Natural killer cell (primary cell): ENCODE data around the gene CHSY1. TPM values are rescaled to one million over a fixed set of nuclear protein-coding genes. Genes with fewer than 3 reads are reported as not detected.

ENCODE experiments used
- ATAC-seq, 3 donors: fragments of 150-1000 bp in 2 of 3; fragments of 200-7000 bp in 1 of 3; cut with Tn5 transposase; 1 replicate in 1 of 3; 2 replicates in 2 of 3; pipeline ENCODE4 v1.10.0; 2021; ENCODE audit warnings: mild to moderate bottlenecking in 2 of 3, moderate library complexity in 2 of 3
- DNase-seq, 2 donors: peaks; one replicate each; pipeline versions ENCODE4 v3.0.0 to v3.0.0-alpha.2; 2013 to 2021; ENCODE audit warnings: mixed read lengths in 1 of 2
- H3K27ac ChIP-seq: one replicate; pipeline ENCODE4 v1.5.1; 2013; ENCODE audit warnings: mild to moderate bottlenecking, low read length
- H3K27me3 ChIP-seq: one replicate; pipeline ENCODE4 v1.6.1; 2013; ENCODE audit warnings: low read length; ENCODE audit not compliant: control insufficient read depth, insufficient read depth
- H3K36me3 ChIP-seq: one replicate; pipeline ENCODE4 v1.6.1; 2013; ENCODE audit warnings: low read length; ENCODE audit not compliant: control insufficient read depth, insufficient read depth
- H3K4me1 ChIP-seq: one replicate; pipeline ENCODE4 v1.6.1; 2013; ENCODE audit warnings: low read length; ENCODE audit not compliant: control insufficient read depth, insufficient read depth
- H3K4me3 ChIP-seq: one replicate; pipeline ENCODE4 v1.5.1; 2013; ENCODE audit warnings: low read length
- H3K9me3 ChIP-seq: one replicate; pipeline ENCODE4 v1.6.1; 2013; ENCODE audit warnings: low read length; ENCODE audit not compliant: control insufficient read depth, insufficient read depth
- H3K27ac Mint-ChIP-seq, 2 donors: one replicate each; pipeline ENCODE4 v1.8.0; 2022; ENCODE audit warnings: mild to moderate bottlenecking in 2 of 2, mixed read lengths in 2 of 2, moderate library complexity in 1 of 2
- H3K27me3 Mint-ChIP-seq, 2 donors: one replicate each; pipeline ENCODE4 v1.8.0; 2022; ENCODE audit warnings: low read depth in 2 of 2, mixed read lengths in 2 of 2
- H3K36me3 Mint-ChIP-seq: one replicate; pipeline ENCODE4 v1.8.0; 2022; ENCODE audit warnings: mixed read lengths
- H3K4me1 Mint-ChIP-seq, 2 donors: one replicate each; pipeline ENCODE4 v1.8.0; 2022; ENCODE audit warnings: mixed read lengths in 2 of 2
- H3K4me3 Mint-ChIP-seq: one replicate; pipeline ENCODE4 v1.8.0; 2022; ENCODE audit warnings: mild to moderate bottlenecking, moderate library complexity, mixed read lengths
- H3K9me3 Mint-ChIP-seq, 2 donors: one replicate each; pipeline ENCODE4 v1.8.0; 2022; ENCODE audit warnings: mixed read lengths in 2 of 2
- CTCF ChIP-seq: fragments of 200-600 bp; IDR thresholded peaks from one replicate; pipeline ENCODE4 v1.8.0; 2022; ENCODE audit warnings: antibody characterized with exemption
- WGBS: methylation state at CpG from one replicate; pipeline ENCODE4 v1.1.7; 2013; ENCODE audit warnings: missing lambda C conversion rate; ENCODE audit not compliant: insufficient coverage; 5-methylcytosine and 5-hydroxymethylcytosine counted together
- intact Hi-C: fragments of 100-400 bp; cut with micrococcal nuclease; formaldehyde crosslinking; loops from one replicate; pipeline ENCODE4 v1.14.2; 2022
- total RNA-seq, 4 donors: library from RNA; stranded (reverse); fragments of 120-200 nt in 1 of 4; gene quantifications; one replicate each; pipeline versions ENCODE4 v1.2.3 to v1.2.4, GENCODE V29; 2013 to 2022

The CHSY1 gene
- total RNA-seq, 3 donors from 2014 or later (not counting 1 experiment from before 2014, with no cell fraction given), result 21.1 to 32.5 (median 30.8) TPM

DNA sequence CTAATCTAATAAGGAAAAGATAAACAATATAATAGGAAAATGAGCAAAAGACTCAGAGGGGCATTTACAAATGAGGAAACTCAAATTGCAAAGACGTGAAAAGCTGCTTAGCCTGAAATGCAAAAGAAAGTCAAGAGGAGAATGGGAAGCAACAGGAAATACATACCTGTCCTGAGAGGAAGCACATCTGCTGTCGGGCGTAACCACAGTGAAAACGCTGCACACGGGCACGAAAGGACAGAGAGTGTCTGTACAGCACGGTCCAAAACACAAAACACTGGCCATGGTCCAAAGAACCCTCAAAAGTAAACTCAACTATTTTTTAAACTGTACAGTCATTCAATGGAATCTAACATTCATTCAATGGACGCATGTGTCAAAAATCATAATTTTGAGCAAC lies 100.6 kb downstream of the CHSY1 start:
- intact Hi-C loops, result no loop called here
- 27% methylated on average over 8 of the region's 8 CpGs for WGBS
- ATAC-seq (no peak), DNase-seq (no peak)
- no peak overlapping the region for H3K27ac Mint-ChIP-seq
- Histone ChIP-seq H3K9me3 (no peaks in the 10 kb centered on the region), H3K4me1 (peaks cover 18% of the 10 kb centered on the region), H3K27me3 (no peaks in the 10 kb centered on the region), H3K27ac (no peak overlapping the region), H3K36me3 (no peaks in the 10 kb centered on the region), H3K4me3 (no peak overlapping the region)
- no peak for TF ChIP-seq CTCF
- H3K36me3 Mint-ChIP-seq, result no peaks in the 10 kb centered on the region
- H3K4me1 Mint-ChIP-seq, result peaks cover 9 to 19% of the 10 kb centered on the region in 2 donors
- no peak overlapping the region for H3K4me3 Mint-ChIP-seq
- H3K9me3 Mint-ChIP-seq, result no peaks in the 10 kb centered on the region
- H3K27me3 Mint-ChIP-seq, result no peaks in the 10 kb centered on the region

DNA sequence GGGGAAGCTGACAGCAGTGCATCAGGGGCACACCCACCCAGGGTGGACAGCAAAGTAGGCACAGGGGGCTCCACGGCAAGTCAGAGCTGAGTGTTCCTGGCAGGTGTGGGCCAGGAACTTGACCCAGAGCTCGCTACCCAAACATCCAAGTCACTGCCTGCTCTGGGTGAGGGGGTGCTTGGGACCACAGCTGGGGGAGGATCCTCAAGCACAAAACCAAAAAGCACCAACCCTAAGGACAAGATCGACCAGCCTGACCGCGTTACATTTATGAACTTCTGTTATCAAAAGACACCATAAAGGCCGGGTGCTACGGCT lies 101.2 kb downstream of the CHSY1 start:
- peaks cover 9 to 19% of the 10 kb centered on the region in 2 donors for H3K4me1 Mint-ChIP-seq
- Histone ChIP-seq H3K27me3 (no peaks in the 10 kb centered on the region), H3K9me3 (no peaks in the 10 kb centered on the region), H3K27ac (no peak overlapping the region), H3K4me1 (peaks cover 18% of the 10 kb centered on the region), H3K36me3 (no peaks in the 10 kb centered on the region), H3K4me3 (no peak overlapping the region)
- H3K27ac Mint-ChIP-seq, result no peak overlapping the region
- no peak for DNase-seq
- H3K4me3 Mint-ChIP-seq, result no peak overlapping the region
- H3K36me3 Mint-ChIP-seq, result no peaks in the 10 kb centered on the region
- no peaks in the 10 kb centered on the region for H3K27me3 Mint-ChIP-seq
- no peak for ATAC-seq
- WGBS, result 93% methylated on average over 7 of the region's 7 CpGs
- no peaks in the 10 kb centered on the region for H3K9me3 Mint-ChIP-seq
- intact Hi-C loops, result no loop called here
- no peak for TF ChIP-seq CTCF

DNA sequence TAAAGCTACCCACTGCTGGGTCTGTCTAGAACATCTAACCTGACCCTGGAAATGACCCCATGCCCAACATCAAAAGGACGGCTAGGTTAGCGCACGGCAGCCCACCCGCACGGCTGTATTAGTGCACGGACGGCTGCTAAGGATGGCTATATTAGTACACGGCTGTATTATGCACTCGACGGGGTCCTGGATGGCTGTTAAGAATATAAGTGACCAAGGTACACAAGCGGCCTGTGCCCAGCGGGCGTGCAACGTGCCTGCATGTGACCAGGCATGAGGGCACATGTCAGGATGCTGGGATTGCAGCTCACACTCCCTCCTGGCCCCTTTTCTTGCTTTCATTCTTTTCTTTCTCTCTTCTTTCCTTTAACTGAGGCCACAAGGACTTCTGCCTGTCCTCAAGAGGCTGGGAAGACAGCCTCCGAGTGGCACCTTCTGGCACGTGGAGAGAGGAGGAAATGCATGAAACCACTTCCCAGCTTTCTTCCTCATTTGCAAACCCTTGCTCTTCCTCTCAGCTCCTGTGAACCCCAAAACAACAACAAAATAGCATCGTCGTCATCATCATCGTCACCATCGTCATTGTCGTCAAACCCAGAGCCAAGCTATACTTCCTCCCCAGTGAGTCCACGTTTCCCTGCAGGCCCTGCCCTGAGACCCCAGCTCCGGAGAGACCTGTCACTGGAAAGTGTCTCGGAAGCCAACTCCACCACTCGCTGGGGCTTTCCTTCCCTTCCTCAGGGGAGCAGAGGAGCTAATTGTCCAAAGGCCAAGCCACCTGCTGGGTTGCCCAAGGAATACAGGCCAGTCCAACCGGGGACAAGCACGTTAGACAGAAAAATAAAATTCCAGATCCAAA lies 101.8 kb downstream of the CHSY1 start:
- H3K27ac ChIP-seq, result no peak overlapping the region
- no peaks in the 10 kb centered on the region for H3K36me3 Mint-ChIP-seq
- H3K4me1 Mint-ChIP-seq, result peaks cover 9 to 19% of the 10 kb centered on the region in 2 donors
- no peak overlapping the region for H3K27ac Mint-ChIP-seq
- no peak for DNase-seq
- H3K27me3 ChIP-seq, result no peaks in the 10 kb centered on the region
- intact Hi-C loops, result no loop called here
- H3K4me3 ChIP-seq, result no peak overlapping the region
- no peak for ATAC-seq
- no peaks in the 10 kb centered on the region for H3K9me3 ChIP-seq
- no peaks in the 10 kb centered on the region for H3K9me3 Mint-ChIP-seq
- no peaks in the 10 kb centered on the region for H3K36me3 ChIP-seq
- H3K27me3 Mint-ChIP-seq, result no peaks in the 10 kb centered on the region
- peaks cover 18% of the 10 kb centered on the region for H3K4me1 ChIP-seq
- WGBS, result 90% methylated on average over 27 of the region's 27 CpGs
- H3K4me3 Mint-ChIP-seq, result no peak overlapping the region
- no peak for TF ChIP-seq CTCF
